IMR-90 (cell line): Measurements from ENCODE around the gene THSD1. TPM values are rescaled to one million over a fixed set of nuclear protein-coding genes. Genes with fewer than 3 reads are reported as not detected.

ENCODE experiments used
- ATAC-seq: fragments of 200-7000 bp; cut with Tn5 transposase; 2 replicates; pipeline ENCODE4 v1.9.1; 2020; ENCODE audit warnings: low read depth, mild to moderate bottlenecking, moderate library complexity
- BruUV-seq: library from RNA; stranded (reverse); fragments of 400-500 nt; replicated peaks from 2 replicates; lab custom pipeline; 2021; lab: Mats Ljungman, UMichigan
- CTCF ChIA-PET: fragments of 300-600 bp; formaldehyde crosslinking; extraction: SDS; loops from one replicate; lab custom pipeline; 2021; ENCODE audit warnings: antibody characterized with exemption; lab: Yijun Ruan, JAX
- POLR2A ChIA-PET: fragments of 300-600 bp; sonication (Branson Sonifier 250); formaldehyde crosslinking; loops from one replicate; lab custom pipeline; 2022; ENCODE audit warnings: antibody characterized with exemption; ENCODE audit not compliant: unreplicated experiment; lab: Charles Lee
- DNase-seq: peaks from one replicate; pipeline ENCODE4 v3.0.0; 2013
- H2AFZ ChIP-seq: replicated peaks from 2 replicates; pipeline ENCODE3; 2013; ENCODE audit warnings: low read length, mild to moderate bottlenecking; ENCODE audit not compliant: poor library complexity
- H2AK5ac ChIP-seq: 2 replicates; pipeline ENCODE4 v1.6.1; 2013; ENCODE audit warnings: low read depth, low read length, inconsistent platforms
- H2AK9ac ChIP-seq: replicated peaks from 2 replicates; pipeline ENCODE3; 2013; ENCODE audit warnings: mild to moderate bottlenecking, low read depth, low read length, moderate library complexity; ENCODE audit not compliant: poor library complexity
- H2BK120ac ChIP-seq: 2 replicates; pipeline ENCODE4 v1.6.1; 2013; ENCODE audit warnings: low read depth, low read length, inconsistent platforms
- H2BK15ac ChIP-seq: 3 replicates; pipeline ENCODE4 v1.6.1; 2013; ENCODE audit warnings: low read depth, low read length, inconsistent platforms
- H2BK20ac ChIP-seq: 2 replicates; pipeline ENCODE4 v1.6.1; 2013; ENCODE audit warnings: low read depth, mild to moderate bottlenecking, inconsistent platforms, low read length, moderate library complexity
- H2BK5ac ChIP-seq: 2 replicates; pipeline ENCODE4 v1.6.1; 2013; ENCODE audit warnings: mild to moderate bottlenecking, low read depth, low read length, inconsistent platforms; ENCODE audit not compliant: poor library complexity, severe bottlenecking
- H3K14ac ChIP-seq: replicated peaks from 2 replicates; pipeline ENCODE4 v1.6.1; 2013; ENCODE audit warnings: low read depth, low read length, inconsistent platforms
- H3K18ac ChIP-seq: 2 replicates; pipeline ENCODE4 v1.6.1; 2013; ENCODE audit warnings: low read depth, low read length, control low read depth
- H3K23ac ChIP-seq: 2 replicates; pipeline ENCODE4 v1.6.1; 2013; ENCODE audit warnings: low read depth, low read length, inconsistent platforms
- H3K27ac ChIP-seq: 2 replicates; pipeline ENCODE4 v1.5.1; 2013; ENCODE audit warnings: mild to moderate bottlenecking, control low read depth, low read length; ENCODE audit not compliant: insufficient read depth
- H3K27me3 ChIP-seq: 2 replicates; pipeline ENCODE4 v1.6.1; 2013; ENCODE audit warnings: low read length; ENCODE audit not compliant: control insufficient read depth, insufficient read depth
- H3K36me3 ChIP-seq: 2 replicates; pipeline ENCODE4 v1.6.1; 2013; ENCODE audit warnings: low read length, mixed read lengths; ENCODE audit not compliant: control insufficient read depth, insufficient read depth
- H3K4ac ChIP-seq: 2 replicates; pipeline ENCODE4 v1.6.1; 2013; ENCODE audit warnings: low read depth, low read length, inconsistent platforms
- H3K4me1 ChIP-seq: 2 replicates; pipeline ENCODE4 v1.6.1; 2013; ENCODE audit warnings: low read length, mixed read lengths; ENCODE audit not compliant: control insufficient read depth, insufficient read depth
- H3K4me2 ChIP-seq: 2 replicates; pipeline ENCODE4 v1.6.1; 2013; ENCODE audit warnings: low read depth, mild to moderate bottlenecking, control low read depth, low read length, moderate library complexity
- H3K4me3 ChIP-seq: 2 replicates; pipeline ENCODE4 v1.5.1; 2013; ENCODE audit warnings: low read depth, mild to moderate bottlenecking, control low read depth, low read length, moderate library complexity; ENCODE audit not compliant: insufficient read depth
- H3K56ac ChIP-seq: 2 replicates; pipeline ENCODE4 v1.6.1; 2013; ENCODE audit warnings: low read length, inconsistent platforms; ENCODE audit not compliant: insufficient read depth; ENCODE audit errors: extremely low read depth
- H3K79me1 ChIP-seq, 2 experiments: 2 replicates each; pipeline ENCODE4 v1.6.1; 2013; ENCODE audit warnings: low read length in 2 of 2, inconsistent platforms in 1 of 2, low read depth in 1 of 2
- H3K9ac ChIP-seq: 2 replicates; pipeline ENCODE4 v1.6.1; 2013; ENCODE audit warnings: low read depth, low read length, control low read depth
- H3K9me1 ChIP-seq: 2 replicates; pipeline ENCODE4 v1.6.1; 2013; ENCODE audit warnings: low read length, inconsistent platforms; ENCODE audit not compliant: insufficient read depth
- H3K9me3 ChIP-seq: 2 replicates; pipeline ENCODE4 v1.6.1; 2013; ENCODE audit warnings: low read length; ENCODE audit not compliant: control insufficient read depth, insufficient read depth
- H4K20me1 ChIP-seq: 2 replicates; pipeline ENCODE4 v1.6.1; 2013; ENCODE audit warnings: low read length, inconsistent platforms; ENCODE audit not compliant: insufficient read depth
- H4K5ac ChIP-seq: 2 replicates; pipeline ENCODE4 v1.6.1; 2013; ENCODE audit warnings: mild to moderate bottlenecking, low read depth, low read length, control low read depth
- H4K8ac ChIP-seq, 2 experiments: 2 replicates each; pipeline ENCODE4 v1.6.1; 2013; ENCODE audit warnings: low read depth in 2 of 2, low read length in 2 of 2, control low read depth in 1 of 2, inconsistent platforms in 1 of 2
- H4K91ac ChIP-seq: 2 replicates; pipeline ENCODE4 v1.6.1; 2013; ENCODE audit warnings: low read depth, low read length, inconsistent platforms; ENCODE audit not compliant: insufficient read depth
- BHLHE40 ChIP-seq: fragments of 150-350 bp; IDR thresholded peaks from 2 replicates; pipeline ENCODE4 v1.6.1; 2016; ENCODE audit warnings: mild to moderate bottlenecking, low read depth, low read length
- CEBPB ChIP-seq: IDR thresholded peaks from 2 replicates; pipeline ENCODE4 v1.6.1; 2012; ENCODE audit warnings: low read depth, low read length, improper control_type of control experiment
- FOS ChIP-seq: fragments of 150-350 bp; IDR thresholded peaks from 2 replicates; pipeline ENCODE4 v1.6.1; 2016; ENCODE audit warnings: low read depth, low read length
- MAFK ChIP-seq: IDR thresholded peaks from 2 replicates; pipeline ENCODE4 v1.6.1; 2012; ENCODE audit warnings: low read depth, low read length, improper control_type of control experiment
- MAZ ChIP-seq: IDR thresholded peaks from 2 replicates; pipeline ENCODE4 v1.6.1; 2012; ENCODE audit warnings: low read depth, mild to moderate bottlenecking, low read length, improper control_type of control experiment, moderate library complexity, borderline replicate concordance
- NFE2L2 ChIP-seq: fragments of 150-350 bp; IDR thresholded peaks from 2 replicates; pipeline ENCODE4 v1.6.1; 2016; ENCODE audit warnings: low read depth, mild to moderate bottlenecking, low read length
- POLR2A ChIP-seq: IDR thresholded peaks from 2 replicates; pipeline ENCODE4 v1.6.1; 2012; ENCODE audit warnings: mild to moderate bottlenecking, low read depth, low read length
- RAD21 ChIP-seq: IDR thresholded peaks from 2 replicates; pipeline ENCODE4 v1.6.1; 2012; ENCODE audit warnings: low read length, improper control_type of control experiment
- SMC3 ChIP-seq: fragments of 150-350 bp; IDR thresholded peaks from 2 replicates; pipeline ENCODE4 v1.6.1; 2016; ENCODE audit warnings: low read depth, mild to moderate bottlenecking, antibody characterized with exemption, low read length, moderate library complexity
- WGBS, 2 experiments: methylation state at CpG; one replicate each; pipeline versions ENCODE4 v1.1.5 to v1.1.7; 2013; ENCODE audit warnings: missing lambda C conversion rate in 2 of 2; ENCODE audit not compliant: insufficient read length in 1 of 2; ENCODE audit errors: extremely low coverage in 2 of 2; 5-methylcytosine and 5-hydroxymethylcytosine counted together
- dilution Hi-C: fragments of 300-500 bp; cut with HindIII; formaldehyde crosslinking; loops from one replicate; pipeline ENCODE4 v1.14.3; 2018; ENCODE audit warnings: low sequenced_read_pairs; ENCODE audit not compliant: unreplicated experiment
- in situ Hi-C: fragments of 300-500 bp; cut with MboI; formaldehyde crosslinking; loops from 3 replicates; pipeline ENCODE4 v1.14.3; 2019; ENCODE audit warnings: low sequenced_read_pairs, inconsistent platforms, mixed read lengths
- intact Hi-C: fragments of 100-400 bp; cut with micrococcal nuclease; formaldehyde crosslinking; loops from 2 replicates; pipeline ENCODE4 v1.10.0; 2022
- polyA plus RNA-seq, 3 experiments: library from polyadenylated mRNA; depleted of rRNA; stranded (reverse); fragments of >200 nt; gene quantifications; 2 replicates each; pipeline ENCODE4 v1.2.3, GENCODE V29; 2012; ENCODE audit warnings: low replicate concordance in 1 of 3
- total RNA-seq: library from RNA; depleted of rRNA; stranded (reverse); fragments of >200 nt; gene quantifications from 2 replicates; pipeline ENCODE4 v1.2.3, GENCODE V29; 2012
- TF ChIP-seq, protein P1 (sequence below): conservative IDR thresholded peaks from 2 replicates; pipeline ENCODE4 v1.5.1; 2012; ENCODE audit warnings: mild to moderate bottlenecking, low read depth, low read length, improper control_type of control experiment
- TF ChIP-seq, protein P2 (sequence below): fragments of 150-350 bp; IDR thresholded peaks from 2 replicates; pipeline ENCODE4 v1.6.1; 2016; ENCODE audit warnings: low read depth, mild to moderate bottlenecking, low read length, moderate library complexity, borderline replicate concordance

The THSD1 gene
- total and polyA plus RNA-seq, 2 of the 4 experiments (the other 2 are of a cell fraction): 12.1 to 19.0 TPM

DNA sequence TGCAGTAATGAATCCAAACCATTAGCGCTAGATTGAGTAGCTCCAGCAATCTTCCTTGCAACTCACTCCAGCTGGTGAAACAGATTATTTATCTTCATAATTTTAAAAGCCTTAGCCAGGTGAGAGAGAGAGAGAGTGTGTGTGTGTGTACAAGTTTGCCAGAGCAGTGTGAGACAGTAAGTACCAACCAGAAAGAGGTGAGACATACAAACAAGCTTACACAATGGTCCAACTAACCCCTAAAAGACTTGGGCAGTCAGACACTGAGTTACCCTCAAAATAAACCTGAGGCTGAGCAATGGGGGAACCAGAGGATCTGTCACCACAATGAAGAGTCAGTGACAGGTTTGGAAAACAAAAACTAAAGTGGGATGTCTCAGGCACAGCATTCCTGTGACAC is 8.1 kb upstream of the THSD1 start:
- ChIA-PET POLR2A (no interaction called here), CTCF (no interaction called here)
- Histone ChIP-seq H3K23ac (peak overlapping the region; percentile 92), H2AFZ (no peak overlapping the region), H2BK120ac (peak overlapping the region; percentile 89), H3K56ac (peak overlapping the region; percentile 42; the same call in 1 of the 2 replicates), H3K4ac (peak overlapping the region; percentile 90), H4K8ac (peak overlapping the region; percentile 71 to 94; a peak in 3 of 4 replicates), H3K36me3 (peaks cover 11% of the 10 kb centered on the region), H3K9me1 (peaks cover 11% of the 10 kb centered on the region), H3K79me1 (peaks cover 9 to 12% of the 10 kb centered on the region in 2 experiments; a peak in 3 of 4 replicates), H2BK20ac (peak overlapping the region; percentile 74), H3K27ac (peak overlapping the region; percentile 89; the same call in 1 of the 2 replicates), H3K14ac (peak overlapping the region; percentile 95), H4K5ac (peak overlapping the region; percentile 81), H3K4me2 (no peak overlapping the region), H3K9me3 (no peaks in the 10 kb centered on the region), H2BK15ac (peak overlapping the region; percentile 96; the same call in 2 of the 3 replicates), H4K91ac (peak overlapping the region; percentile 95), H2BK5ac (peak overlapping the region; percentile 92), H3K18ac (peak overlapping the region; percentile 74), H3K27me3 (no peaks in the 10 kb centered on the region), H3K4me1 (peaks cover 16% of the 10 kb centered on the region), H2AK5ac (peak overlapping the region; percentile 91; the same call in 1 of the 2 replicates), H2AK9ac (peak overlapping the region; percentile 90), H3K9ac (no peak overlapping the region), H4K20me1 (no peaks in the 10 kb centered on the region), H3K4me3 (no peak overlapping the region)
- no TSS peak for BruUV-seq
- ATAC-seq (no peak), DNase-seq (no peak)
- TF ChIP-seq POLR2A (no peak), FOS (no peak), RAD21 (no peak), CEBPB (no peak), MAFK (no peak), MAZ (no peak), NFE2L2 (no peak), BHLHE40 (no peak), SMC3 (no peak)
- TF ChIP-seq, protein P1, sequence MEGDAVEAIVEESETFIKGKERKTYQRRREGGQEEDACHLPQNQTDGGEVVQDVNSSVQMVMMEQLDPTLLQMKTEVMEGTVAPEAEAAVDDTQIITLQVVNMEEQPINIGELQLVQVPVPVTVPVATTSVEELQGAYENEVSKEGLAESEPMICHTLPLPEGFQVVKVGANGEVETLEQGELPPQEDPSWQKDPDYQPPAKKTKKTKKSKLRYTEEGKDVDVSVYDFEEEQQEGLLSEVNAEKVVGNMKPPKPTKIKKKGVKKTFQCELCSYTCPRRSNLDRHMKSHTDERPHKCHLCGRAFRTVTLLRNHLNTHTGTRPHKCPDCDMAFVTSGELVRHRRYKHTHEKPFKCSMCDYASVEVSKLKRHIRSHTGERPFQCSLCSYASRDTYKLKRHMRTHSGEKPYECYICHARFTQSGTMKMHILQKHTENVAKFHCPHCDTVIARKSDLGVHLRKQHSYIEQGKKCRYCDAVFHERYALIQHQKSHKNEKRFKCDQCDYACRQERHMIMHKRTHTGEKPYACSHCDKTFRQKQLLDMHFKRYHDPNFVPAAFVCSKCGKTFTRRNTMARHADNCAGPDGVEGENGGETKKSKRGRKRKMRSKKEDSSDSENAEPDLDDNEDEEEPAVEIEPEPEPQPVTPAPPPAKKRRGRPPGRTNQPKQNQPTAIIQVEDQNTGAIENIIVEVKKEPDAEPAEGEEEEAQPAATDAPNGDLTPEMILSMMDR: no peak
- TF ChIP-seq, protein P2, sequence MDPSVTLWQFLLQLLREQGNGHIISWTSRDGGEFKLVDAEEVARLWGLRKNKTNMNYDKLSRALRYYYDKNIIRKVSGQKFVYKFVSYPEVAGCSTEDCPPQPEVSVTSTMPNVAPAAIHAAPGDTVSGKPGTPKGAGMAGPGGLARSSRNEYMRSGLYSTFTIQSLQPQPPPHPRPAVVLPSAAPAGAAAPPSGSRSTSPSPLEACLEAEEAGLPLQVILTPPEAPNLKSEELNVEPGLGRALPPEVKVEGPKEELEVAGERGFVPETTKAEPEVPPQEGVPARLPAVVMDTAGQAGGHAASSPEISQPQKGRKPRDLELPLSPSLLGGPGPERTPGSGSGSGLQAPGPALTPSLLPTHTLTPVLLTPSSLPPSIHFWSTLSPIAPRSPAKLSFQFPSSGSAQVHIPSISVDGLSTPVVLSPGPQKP: no peak
- in situ Hi-C loops: no loop called here
- WGBS, 2 experiments: no CpG with 5 or more reads among the region's 1 CpG
- dilution Hi-C loops: no loop called here
- intact Hi-C loops: no loop called here
